ENCODE measurements around the gene BBX. TPM values are rescaled to one million over a fixed set of nuclear protein-coding genes. Genes with fewer than 3 reads are reported as not detected.

BBX gene
- total RNA-seq, 1 donor from 2014 or later = 39.5 TPM

DNA sequence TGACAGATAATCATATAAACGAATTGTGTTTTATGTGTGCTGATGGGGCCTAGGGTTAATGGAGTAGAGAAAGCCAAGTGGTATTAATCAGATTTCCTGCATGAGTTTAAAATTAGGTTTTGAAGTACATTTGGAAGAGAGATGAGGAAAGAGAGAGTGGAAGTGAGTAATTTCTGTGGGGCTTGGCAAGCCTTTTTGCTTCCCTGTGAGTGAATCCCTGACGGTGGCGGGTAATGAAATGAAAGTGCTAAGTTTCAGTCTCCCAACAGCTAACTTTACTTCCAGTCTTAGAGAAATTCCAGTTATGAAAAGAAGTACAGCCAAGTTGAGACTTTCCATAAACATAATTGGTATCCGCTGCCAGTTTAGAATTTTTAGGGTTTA lies 139.4 kb downstream of the BBX start:
- H3K4me3 ChIP-seq = no peak overlapping the region
- intact Hi-C loops (cut with DNase I) = no loop called here
- no peak for DNase-seq (ENCODE audit: extremely low spot score in 2 of 2)

DNA sequence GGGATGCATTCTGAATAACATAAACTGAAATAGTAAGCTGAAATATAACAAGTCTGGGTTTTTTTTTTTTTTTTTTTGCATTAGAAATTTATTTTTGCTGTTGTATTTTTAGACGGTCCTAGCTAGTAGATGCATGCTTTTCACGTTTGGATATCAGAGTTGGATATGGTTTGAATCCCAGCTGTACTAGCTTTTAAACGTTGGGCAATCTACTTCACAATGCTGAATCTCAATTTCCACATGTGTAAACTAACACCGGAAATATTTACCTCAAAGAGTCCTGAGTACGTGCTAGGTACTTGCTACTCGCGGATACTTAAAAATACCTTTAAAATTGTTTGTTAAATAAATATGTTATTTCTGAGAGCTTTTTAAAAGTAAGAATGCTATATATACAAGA lies 139.8 kb downstream of the BBX start:
- intact Hi-C loops (cut with DNase I) = no loop called here
- no peak for DNase-seq (ENCODE audit: extremely low spot score in 2 of 2)
- no peak overlapping the region for H3K4me3 ChIP-seq
- peaks cover 21% of the 10 kb centered on the region for H3K4me1 ChIP-seq
- H3K9me3 ChIP-seq = no peaks in the 10 kb centered on the region
- H3K27ac ChIP-seq = no peak overlapping the region
- no peaks in the 10 kb centered on the region for H3K36me3 ChIP-seq
- H3K27me3 ChIP-seq = no peaks in the 10 kb centered on the region
- TF ChIP-seq, protein P1, sequence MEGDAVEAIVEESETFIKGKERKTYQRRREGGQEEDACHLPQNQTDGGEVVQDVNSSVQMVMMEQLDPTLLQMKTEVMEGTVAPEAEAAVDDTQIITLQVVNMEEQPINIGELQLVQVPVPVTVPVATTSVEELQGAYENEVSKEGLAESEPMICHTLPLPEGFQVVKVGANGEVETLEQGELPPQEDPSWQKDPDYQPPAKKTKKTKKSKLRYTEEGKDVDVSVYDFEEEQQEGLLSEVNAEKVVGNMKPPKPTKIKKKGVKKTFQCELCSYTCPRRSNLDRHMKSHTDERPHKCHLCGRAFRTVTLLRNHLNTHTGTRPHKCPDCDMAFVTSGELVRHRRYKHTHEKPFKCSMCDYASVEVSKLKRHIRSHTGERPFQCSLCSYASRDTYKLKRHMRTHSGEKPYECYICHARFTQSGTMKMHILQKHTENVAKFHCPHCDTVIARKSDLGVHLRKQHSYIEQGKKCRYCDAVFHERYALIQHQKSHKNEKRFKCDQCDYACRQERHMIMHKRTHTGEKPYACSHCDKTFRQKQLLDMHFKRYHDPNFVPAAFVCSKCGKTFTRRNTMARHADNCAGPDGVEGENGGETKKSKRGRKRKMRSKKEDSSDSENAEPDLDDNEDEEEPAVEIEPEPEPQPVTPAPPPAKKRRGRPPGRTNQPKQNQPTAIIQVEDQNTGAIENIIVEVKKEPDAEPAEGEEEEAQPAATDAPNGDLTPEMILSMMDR (IDR thresholded peaks at IDR 0.05) = no peak
- no peak for TF ChIP-seq POLR2A (IDR thresholded peaks at IDR 0.05)
- no peak for TF ChIP-seq POLR2AphosphoS5 (IDR thresholded peaks at IDR 0.05; ENCODE audit: insufficient read depth in 1 of 2, low read depth in 1 of 2)

More for the DNA sequence above, 139.4 kb downstream of the BBX start:
- Histone ChIP-seq H3K9me3 (no peaks in the 10 kb centered on the region), H3K36me3 (no peaks in the 10 kb centered on the region), H3K27me3 (no peaks in the 10 kb centered on the region), H3K4me1 (peaks cover 22% of the 10 kb centered on the region), H3K27ac (no peak overlapping the region)
- no peak for TF ChIP-seq POLR2A (IDR thresholded peaks at IDR 0.05)
- TF ChIP-seq POLR2AphosphoS5 (IDR thresholded peaks at IDR 0.05; ENCODE audit: insufficient read depth in 1 of 2, low read depth in 1 of 2) = no peak
- TF ChIP-seq, protein P1 (IDR thresholded peaks at IDR 0.05) = no peak

DNA sequence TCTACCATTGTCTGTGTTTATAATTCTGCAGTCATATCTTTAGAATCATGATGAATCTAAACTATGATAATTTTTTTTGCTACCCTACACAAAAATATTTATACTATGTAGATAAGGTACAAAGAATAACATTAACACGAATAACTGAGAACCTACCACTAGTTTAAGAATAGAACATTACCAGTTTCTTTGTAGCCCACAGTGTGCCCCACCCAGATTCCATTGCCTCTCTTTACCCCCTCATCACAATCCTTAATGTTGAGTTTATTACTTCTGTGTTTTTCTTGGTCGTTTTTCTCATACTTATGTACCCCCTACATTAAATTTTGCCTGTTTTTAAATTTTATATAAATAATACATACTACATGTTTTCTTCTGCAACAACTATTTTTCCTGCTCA lies 140.5 kb downstream of the BBX start:
- Histone ChIP-seq H3K27ac (no peak overlapping the region), H3K27me3 (no peaks in the 10 kb centered on the region), H3K9me3 (no peaks in the 10 kb centered on the region), H3K36me3 (no peaks in the 10 kb centered on the region), H3K4me3 (no peak overlapping the region), H3K4me1 (peaks cover 17% of the 10 kb centered on the region)
- no peak for TF ChIP-seq POLR2A (IDR thresholded peaks at IDR 0.05)
- no peak for TF ChIP-seq POLR2AphosphoS5 (IDR thresholded peaks at IDR 0.05; ENCODE audit: insufficient read depth in 1 of 2, low read depth in 1 of 2)
- no peak for DNase-seq (ENCODE audit: extremely low spot score in 2 of 2)
- intact Hi-C loops (cut with DNase I) = no loop called here

DNA sequence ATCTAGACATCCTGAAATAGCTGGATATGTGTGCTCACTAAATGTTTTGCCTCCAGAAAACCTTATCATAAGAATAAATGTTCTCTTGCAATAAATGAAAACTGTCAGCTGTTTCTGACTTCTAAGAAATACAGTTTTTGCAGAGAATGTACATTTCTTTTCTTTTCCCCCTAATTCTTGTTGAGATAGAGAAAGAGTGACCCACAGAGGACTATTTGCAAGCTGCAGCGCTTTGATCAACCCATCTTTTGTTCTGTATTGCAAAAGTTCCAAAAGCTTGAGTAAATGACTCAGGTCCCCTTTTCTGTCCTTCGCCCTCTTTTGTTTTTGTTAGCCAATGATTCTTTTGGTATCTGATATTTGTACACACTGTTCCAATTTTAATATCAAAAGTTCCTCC lies 141.9 kb downstream of the BBX start:
- H3K4me1 ChIP-seq = peaks cover 17% of the 10 kb centered on the region
- TF ChIP-seq POLR2AphosphoS5 (IDR thresholded peaks at IDR 0.05; ENCODE audit: insufficient read depth in 1 of 2, low read depth in 1 of 2) (no peak), POLR2A (IDR thresholded peaks at IDR 0.05) (no peak)
- TF ChIP-seq, protein P1 (IDR thresholded peaks at IDR 0.05) = no peak
- intact Hi-C loops (cut with DNase I) = no loop called here
- no peaks in the 10 kb centered on the region for H3K27me3 ChIP-seq
- H3K36me3 ChIP-seq = no peaks in the 10 kb centered on the region
- no peak overlapping the region for H3K4me3 ChIP-seq
- no peak for DNase-seq (ENCODE audit: extremely low spot score in 2 of 2)
- no peak overlapping the region for H3K27ac ChIP-seq
- H3K9me3 ChIP-seq = no peaks in the 10 kb centered on the region

DNA sequence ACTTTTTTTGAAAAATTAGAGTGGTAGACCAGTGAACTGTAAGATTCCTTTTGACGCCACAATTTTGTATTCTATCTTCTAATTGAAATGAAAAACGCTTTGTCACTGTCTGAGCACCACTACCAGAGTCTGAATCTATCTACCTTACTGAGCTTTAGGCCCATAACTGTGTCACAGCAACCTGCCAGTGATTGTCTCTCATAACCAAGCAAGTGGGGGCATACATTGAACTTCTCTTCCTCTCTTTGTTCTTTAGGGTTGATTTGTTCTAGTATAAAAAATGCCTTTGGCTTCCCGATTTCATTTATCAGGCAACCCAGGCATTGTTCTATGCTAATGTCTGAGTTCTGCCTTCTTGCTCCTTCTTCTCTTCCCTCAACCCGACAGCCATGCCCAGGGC lies 142.6 kb downstream of the BBX start:
- intact Hi-C loops (cut with DNase I) = no loop called here
- peaks cover 17% of the 10 kb centered on the region for H3K4me1 ChIP-seq
- no peaks in the 10 kb centered on the region for H3K36me3 ChIP-seq
- no peak for DNase-seq (ENCODE audit: extremely low spot score in 2 of 2)
- no peak overlapping the region for H3K4me3 ChIP-seq
- no peaks in the 10 kb centered on the region for H3K9me3 ChIP-seq
- H3K27me3 ChIP-seq = no peaks in the 10 kb centered on the region
- no peak overlapping the region for H3K27ac ChIP-seq
- TF ChIP-seq POLR2AphosphoS5 (IDR thresholded peaks at IDR 0.05; ENCODE audit: insufficient read depth in 1 of 2, low read depth in 1 of 2) (no peak), POLR2A (IDR thresholded peaks at IDR 0.05) (no peak)
- TF ChIP-seq, protein P1 (IDR thresholded peaks at IDR 0.05) = no peak

Measured in vagina (tissue), 2 donors.